GM21423 (cell line): ENCODE results near the gene KIF16B.

Experiments
- ATAC-seq: cut with Tn5 transposase; IDR thresholded peaks from one replicate; pipeline ENCODE4 v1.9.1; 2021; ENCODE audit warnings: mild to moderate bottlenecking, moderate library complexity; ENCODE audit not compliant: unreplicated experiment

Gene KIF16B

DNA sequence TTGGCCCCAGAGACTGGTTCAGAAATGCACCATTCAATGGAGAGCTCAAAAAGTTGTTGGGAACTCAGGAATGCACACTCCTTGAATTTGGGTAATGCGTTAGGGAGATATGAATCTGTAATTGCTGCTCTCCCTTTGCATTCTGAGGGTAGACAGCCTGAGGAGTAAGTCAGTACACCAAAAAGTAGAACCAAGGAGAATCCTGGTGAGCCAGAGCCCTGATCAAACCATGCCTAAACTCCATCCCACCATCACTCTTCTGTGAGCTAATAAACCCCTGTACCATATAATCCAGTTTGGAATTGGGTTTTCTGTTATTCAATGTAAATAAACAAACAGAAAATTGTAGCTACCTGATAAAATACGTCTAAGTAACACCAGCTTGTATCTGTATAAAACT lies 90.2 kb downstream of the KIF16B start:
- ATAC-seq = no peak

DNA sequence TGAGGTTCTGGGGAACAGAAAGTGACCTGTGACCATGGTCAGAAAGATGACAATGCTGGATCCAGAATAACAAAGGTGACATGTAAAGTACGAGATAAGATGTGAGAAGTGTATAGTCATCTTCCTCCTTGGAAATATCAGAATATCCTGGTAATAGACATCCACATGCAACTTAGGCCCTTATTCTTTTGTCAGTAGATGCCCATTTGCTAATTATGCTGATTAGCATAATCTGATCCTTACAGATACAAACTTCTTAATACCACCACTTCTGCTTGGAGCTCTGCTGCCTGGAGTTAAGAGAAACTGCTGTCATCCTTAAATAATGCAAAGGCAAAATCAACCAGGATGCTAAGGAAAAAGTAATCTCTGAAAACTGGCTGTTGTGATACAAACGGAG lies 91.3 kb downstream of the KIF16B start:
- no peak for ATAC-seq

DNA sequence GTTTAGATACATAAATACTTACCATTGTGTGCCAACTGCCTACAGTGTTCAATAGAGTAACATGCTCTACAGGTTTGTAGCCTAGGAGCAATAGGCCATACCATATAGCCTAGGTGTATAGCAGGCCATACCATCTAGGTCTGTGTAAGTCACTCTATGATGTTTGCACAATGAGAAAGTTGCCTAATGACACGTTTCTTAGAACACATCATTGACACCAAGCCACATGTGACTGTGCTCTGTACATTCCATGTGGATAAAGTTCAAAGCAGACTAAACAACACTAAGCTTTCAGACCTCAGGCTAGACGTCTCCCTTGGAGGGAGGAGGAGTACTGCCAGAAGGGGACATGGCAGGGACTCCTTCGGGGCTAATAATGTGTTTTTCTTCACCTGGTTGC lies 93.6 kb downstream of the KIF16B start:
- no peak for ATAC-seq

DNA sequence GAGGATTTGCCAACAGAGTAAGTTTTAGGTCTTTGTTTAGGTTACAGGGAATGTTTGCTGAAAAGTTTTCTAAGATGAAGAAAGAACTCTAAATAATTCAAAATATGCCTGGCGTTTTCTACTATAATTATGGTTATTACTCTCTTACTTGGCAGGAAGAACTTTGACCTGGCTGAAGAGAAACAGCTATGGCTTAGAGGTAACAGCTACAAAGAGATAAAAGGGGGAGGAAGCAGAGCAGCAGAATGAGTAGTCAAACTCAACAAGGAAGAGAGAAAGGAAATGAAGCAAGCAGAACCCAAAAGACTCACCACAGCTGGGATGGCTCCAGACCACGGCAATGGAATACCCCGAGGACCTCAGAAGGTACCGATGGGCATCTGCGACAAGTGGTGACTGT lies 95.6 kb downstream of the KIF16B start:
- no peak for ATAC-seq

DNA sequence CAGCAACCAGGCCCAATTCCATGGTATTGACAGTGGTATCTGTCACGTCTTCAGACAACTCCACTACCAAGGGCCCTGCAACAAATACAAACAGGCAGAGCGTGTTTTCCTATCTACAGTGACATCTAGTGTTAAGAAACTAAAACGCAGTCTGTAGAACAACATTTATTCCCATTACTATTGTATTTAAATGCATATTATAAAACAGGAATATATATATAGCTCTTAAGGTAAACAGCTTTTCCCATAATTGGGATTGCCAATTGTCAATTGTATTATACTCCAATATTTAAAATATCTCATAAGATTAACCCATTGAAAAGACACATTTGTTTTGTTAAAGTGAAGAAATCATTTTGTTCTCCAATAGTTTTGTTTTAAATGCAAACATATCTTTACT lies 97.2 kb downstream of the KIF16B start:
- peak; percentile 69 for ATAC-seq

DNA sequence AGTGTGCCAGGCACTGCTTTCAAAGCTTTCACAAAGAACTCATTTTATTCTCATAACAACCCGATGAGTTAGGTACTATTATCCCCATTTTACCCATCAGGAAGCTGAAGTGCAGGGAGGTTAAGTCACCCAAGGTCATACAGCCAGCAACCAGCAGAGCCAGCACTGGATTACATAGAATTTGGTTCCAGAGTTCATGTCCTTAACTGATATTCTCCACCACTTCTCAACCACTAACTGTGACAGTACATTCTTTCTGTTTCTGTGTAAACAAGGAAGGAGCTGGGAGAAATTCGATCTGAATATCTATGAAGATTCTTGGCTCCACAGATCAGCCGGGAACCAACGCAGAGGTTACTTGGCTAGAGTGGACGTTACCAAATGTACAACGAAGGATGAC lies 98.0 kb downstream of the KIF16B start:
- no peak for ATAC-seq

DNA sequence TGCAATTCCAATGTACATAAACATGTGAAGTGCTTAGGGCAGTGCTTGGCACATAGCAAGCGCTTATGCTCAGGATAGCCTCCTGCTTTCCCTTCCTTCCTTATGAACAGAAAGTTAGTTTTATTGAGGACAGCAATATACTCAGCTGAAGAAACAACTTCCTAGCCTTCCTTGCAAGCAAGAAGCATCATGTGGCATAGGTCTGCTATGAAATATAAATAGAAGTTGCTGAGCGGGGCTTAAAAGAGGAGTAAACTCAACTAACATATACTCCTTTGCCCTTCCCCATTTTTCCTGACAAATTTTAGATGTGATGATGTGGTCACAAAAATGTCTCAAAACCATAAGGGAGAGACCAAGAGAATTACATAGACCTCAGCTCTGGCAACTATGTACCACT lies 98.9 kb downstream of the KIF16B start:
- ATAC-seq = no peak

DNA sequence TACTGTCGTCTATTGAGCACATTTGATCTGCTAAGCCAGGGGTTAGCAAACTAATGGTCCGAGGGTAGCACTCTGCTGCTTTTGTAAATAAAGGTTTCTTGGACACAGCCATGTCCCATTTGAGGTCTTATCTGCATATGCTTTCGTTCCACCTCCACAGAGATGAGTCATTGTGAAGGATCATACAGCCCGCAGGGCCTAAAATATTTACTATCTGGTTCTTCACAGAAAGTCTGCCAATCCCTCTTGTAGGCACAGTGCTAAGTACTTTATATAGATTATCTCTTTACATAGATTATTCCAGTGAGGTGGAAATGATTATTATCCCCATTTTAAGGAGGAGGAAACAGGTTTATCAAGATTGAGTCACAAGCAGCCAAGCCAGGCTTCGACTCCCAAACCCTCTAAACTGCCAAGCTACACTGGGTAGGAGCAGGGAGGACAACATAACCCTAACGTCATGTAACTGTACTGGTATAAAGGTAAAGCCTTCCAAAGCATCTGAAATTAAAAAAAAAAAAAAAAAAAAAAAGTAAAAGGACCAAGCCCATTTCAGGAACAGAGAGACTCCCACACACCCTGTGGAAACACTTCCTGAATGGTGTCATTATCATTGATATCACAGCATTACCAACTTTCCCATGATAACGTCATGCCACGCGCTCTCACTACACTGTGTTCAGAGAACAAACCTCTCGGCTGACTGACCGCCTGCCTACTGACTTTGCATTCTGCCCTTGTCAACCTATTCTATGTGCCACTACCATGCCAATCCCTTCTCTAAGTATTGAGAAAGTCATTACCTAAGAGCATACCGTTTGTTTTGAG lies 101.0 kb downstream of the KIF16B start:
- ATAC-seq = no peak

DNA sequence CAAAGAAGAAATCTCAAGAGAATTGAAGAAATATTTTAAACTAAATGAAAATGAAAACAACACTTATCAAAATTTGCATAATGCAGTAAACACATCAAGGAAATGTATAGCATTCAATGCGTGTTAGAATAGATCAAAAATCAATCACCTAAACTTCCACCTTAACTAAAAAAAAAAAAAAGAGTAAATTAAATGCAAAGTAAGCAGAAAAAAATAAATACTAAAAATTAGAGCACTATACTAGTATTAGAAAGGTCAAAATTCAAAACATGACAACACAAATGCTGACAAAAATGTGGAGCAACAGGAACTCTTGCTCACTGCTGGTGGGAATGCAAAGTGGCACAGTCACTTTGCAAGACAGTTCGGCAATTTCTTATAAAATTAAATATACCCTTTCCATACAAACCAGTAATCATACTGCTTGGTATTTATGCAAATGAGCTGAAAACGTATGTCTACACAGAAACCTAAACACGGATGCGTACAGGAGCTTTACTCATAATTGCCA lies 103.8 kb downstream of the KIF16B start:
- no peak for ATAC-seq

DNA sequence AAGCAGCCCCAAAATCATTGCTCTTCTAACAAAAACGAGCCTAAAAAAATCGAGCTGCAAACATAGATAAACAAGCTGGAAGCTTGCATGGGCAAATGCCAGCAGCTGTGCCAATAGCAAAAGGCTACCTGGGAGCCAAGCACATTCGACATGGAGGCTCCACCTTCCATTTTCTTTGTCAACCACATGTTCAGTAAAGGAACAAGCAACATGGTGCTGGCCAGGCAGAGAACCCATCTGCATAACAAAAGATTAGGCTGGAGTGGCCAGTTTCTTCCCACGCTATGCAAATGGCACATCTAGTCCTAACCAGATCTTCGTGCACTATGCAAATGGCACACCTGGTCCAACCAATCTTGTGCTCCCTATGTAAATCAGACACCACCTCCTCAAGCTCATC lies 110.5 kb downstream of the KIF16B start:
- ATAC-seq = no peak

DNA sequence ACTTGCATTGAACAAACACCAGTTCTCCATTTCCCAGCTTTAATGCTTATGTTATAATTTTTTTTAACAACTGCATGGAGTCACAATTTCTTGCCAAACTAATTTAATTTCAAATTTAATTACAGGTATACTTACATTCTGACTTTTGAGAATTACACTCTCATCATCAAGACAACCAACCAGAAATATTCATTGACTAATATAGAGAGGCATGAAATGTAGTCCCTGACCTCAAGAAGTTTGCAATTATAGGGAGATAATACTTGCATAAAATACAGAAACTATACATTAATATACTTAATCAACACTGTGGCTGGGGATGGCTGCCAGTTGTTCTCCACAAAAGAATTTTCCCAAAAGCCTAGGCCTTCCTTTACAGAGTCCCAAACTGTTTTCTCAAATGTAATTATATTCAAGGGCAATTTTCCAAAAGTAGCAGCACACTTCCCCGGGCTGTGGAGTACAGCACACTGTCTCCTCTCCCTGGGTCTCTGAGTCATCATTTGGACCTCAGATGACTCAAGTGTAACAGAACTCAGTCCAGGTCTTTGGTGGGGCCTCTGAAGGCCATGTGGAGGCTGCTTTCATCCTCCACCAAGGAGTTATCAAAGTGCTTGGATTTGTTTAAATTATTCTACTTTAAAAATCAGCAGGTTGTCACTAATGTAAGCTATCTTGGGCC lies 114.1 kb downstream of the KIF16B start:
- ATAC-seq = no peak

DNA sequence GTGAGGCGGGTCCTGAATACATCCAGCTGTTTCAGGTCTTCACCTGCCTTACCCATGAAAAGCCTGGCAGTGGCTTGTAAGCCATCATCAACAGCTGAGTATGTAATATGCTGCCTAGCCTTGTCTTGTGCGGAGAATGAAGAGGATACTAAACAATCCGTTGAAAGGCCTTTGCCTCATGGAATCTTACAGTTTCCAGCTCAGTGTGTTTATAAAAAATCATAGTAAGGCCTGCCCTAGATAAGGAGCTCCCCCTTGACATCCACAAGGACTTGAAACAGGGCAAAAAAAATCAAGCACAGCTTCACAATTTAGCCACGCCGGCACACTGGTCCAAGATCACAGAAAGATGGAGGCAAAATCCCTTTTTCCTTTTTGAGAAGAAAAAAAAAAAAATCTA lies 115.7 kb downstream of the KIF16B start:
- ATAC-seq = no peak

DNA sequence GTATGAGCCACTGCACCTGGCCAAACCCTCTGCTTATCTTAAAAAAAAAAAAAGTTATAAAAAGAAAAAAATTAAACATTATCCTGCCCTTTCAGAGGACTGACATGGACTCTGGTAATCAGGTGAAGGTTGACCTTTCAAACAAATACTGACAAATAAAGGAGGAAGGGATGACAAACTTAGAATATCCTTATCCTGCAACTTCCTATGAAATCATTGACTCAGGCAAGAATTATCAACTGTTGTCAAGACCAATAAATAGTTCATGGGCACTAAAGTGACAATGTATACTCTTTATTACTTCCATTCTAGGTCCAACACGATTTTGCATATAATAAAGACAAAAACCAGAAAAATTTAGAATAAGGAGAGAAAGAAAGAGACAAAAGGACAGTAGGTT lies 117.9 kb downstream of the KIF16B start:
- no peak for ATAC-seq

DNA sequence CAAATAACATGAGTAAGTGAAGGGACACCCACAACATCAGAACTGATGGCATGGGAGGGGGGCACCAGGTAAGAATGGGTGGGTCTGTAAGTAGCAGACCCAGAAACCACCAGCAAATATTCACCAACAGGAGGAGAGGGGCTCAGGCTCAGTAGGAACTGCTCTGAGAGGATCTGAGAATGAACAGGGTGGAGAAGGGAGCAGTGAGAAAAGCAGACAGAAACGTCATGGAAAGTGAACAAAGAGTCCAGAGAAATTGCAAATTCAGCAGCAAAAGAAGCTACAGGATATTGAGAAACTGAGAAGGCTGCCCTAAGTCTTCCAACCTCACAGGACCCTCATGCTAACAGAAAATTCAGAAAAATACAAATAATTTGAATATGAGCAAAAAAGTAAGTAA lies 121.3 kb downstream of the KIF16B start:
- ATAC-seq = no peak

DNA sequence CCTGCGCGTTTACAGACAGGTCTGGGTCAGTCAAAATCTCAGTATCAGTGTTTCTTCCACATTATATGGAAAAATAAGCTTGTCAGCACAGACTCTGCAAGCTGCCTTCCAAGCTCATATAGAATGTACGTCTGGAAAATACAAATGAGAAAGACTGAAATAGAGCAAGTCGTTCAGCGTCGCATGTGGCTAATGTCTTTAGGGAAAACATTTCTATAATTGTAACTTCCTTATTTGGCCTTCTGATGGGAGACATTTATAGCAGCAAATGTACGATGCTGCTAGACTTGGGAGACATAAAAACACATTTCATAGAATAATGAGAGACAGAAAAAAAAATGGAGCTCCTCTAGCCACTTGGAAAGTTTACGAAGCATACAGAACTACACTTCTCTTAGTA lies 122.2 kb downstream of the KIF16B start:
- no peak for ATAC-seq

DNA sequence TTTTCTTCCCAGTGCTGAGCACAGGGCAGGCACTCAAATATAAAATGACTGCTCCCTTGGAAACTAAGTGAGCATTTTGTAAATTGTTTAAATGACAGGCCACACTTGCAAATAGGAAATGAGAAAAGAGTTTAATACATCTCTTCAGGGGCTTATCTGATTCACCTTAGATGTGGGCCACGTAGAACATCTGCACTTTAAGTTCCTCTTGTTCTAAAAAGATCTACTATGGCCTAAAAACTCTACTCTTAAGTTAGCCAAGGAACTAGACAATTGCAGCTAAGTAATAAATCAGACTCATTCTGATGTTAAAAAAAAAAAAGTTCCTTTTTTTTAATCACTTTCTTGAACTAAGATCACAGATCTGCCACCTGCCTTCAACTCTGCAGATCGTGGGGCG lies 126.3 kb downstream of the KIF16B start:
- ATAC-seq = no peak

DNA sequence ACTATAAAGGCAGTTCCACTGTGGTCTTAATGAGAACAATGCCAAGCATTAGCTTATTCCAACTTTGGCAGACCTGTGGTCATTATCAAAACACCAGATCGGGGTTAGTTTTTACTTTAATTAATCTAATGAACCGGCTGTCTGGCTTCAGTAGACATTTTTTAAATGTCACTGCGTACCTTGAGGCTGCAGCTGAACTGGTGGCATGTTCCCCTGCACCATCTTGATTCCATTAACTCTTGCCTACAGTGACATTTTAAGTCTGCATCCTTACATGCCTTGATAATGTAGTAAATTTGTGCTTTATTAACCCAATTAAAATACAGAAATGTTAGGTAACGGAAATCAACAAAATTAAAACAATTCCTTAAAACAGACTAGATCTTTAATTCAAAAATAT lies 127.0 kb downstream of the KIF16B start:
- ATAC-seq = no peak

DNA sequence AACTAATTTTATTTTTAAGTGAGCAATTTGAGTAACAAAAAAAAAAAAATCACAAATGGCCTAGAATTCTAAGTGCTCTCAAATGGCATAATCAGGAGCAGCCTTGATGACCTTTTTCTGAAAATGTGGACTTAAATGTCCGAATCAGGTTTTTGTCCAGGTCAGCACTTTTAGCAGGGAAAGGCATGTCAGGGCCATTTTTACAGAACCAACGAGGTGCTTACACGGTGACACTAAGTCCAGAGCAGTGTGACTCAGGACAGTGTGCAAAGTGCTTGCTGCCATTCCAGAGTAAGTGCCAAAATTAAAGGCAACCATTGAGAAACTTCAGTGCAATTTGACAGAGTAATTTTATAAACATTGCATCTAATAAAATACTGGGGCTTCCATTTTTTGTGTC lies 127.8 kb downstream of the KIF16B start:
- ATAC-seq = no peak

DNA sequence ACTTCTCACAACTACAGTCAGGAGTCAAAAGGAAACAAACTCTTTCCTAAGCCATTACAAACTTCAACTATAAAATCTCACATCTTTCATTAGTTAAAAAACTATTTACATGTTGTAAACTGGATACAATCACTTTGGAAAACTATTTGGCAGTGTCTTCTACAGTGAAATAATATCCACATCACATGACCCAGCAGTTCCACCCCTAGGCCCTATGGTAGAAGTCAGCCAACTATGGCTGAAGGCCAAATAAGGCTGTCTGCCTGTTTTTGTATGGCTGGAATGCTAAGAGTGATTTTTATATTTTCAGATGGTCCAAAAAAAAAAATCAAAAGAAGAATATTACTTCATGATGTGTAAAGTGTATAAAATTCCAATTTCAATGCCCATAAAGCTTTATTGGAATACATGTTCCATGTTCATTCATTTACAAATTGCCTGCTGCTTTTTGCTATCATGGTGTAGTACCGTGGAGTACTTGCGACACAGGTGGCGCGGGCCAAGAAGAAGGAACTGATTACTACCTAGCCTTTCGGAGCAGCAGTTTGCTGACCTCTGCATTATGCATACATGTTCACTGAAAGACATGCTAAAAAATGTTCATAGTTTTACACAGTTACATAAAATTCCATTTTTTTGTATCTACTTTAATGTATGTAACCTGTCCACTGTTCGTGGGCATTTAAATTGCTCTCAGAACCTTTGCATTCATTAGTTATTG lies 129.0 kb downstream of the KIF16B start:
- ATAC-seq = no peak

DNA sequence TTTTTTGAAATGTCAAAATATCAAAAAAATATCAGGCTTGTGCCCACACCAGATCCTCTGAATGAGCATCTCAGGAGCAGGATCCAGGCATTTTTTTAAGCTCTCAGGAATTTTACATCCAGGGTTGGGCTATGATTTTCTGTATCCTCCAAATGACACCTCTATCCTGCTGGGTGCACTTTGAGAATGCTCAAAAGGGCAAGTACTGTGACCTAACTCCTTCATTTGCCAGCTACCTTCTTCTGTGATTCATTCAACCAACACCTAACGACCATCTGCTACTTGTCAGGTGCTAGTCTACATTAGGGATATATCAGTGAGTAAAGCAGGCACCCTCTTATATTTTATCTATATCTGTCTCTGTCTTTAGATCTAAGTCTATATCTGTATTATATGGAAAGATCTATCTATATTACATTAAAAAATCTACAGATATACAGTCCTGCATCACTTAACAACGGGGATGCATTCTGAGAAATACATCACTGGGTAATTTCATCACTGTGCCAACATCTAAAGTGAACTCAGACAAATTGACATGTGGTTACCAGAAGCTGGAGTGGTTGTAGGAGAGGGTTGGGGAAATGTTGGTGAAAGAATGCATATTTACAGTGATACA lies 131.6 kb downstream of the KIF16B start:
- no peak for ATAC-seq

DNA sequence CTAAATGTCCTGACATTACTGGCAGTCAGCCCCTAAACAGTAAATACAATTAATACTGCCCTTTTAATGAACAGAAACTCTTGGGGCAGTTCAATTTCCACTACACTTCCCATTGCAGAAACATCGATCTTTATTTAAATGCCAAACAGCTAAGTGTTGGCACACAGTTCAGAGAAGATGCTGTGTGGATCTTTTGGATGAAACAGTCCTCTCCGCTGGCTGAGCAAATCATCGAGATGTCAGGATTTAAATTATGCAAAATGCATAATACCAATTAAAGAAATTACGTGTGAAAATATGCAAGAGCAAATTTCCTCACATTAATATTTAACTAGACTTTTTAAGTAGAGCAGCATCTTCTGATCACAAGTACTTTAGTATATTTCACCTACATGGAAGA lies 132.6 kb downstream of the KIF16B start:
- ATAC-seq = no peak
